GM12872 (cell line): ENCODE results near the gene ENTR1.

ENCODE experiments used
- CTCF ChIP-seq: IDR thresholded peaks from 3 replicates; pipeline ENCODE4 v1.5.1; 2011; ENCODE audit warnings: low read depth, mild to moderate bottlenecking, low read length, moderate library complexity; ENCODE audit not compliant: insufficient read depth

Gene ENTR1

GRCh38 chr9:136421791-136422190 is 11.4 kb upstream of the ENTR1 start:
- no peak for TF ChIP-seq CTCF

DNA sequence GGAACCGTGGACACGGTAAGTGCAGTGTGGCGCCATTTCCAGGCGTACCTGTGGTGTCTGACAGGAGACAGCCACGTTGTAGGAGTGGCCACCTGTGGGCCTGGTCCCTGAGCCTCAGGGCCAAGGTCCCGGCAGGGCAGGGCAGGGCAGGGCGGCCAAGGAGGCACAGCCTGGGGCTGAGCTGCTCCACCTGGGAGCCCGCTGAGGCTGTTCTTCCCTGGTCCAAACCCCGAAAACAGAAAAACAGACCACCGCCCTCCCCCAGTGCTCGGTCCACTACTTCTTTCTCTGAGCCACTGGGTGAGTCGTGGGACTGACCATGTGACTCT is 8.6 kb upstream of the ENTR1 start:
- no peak for TF ChIP-seq CTCF

- no peak for TF ChIP-seq CTCF
Observed at GRCh38 chr9:136418182-136419091, 8.0 kb upstream of the ENTR1 start.

DNA sequence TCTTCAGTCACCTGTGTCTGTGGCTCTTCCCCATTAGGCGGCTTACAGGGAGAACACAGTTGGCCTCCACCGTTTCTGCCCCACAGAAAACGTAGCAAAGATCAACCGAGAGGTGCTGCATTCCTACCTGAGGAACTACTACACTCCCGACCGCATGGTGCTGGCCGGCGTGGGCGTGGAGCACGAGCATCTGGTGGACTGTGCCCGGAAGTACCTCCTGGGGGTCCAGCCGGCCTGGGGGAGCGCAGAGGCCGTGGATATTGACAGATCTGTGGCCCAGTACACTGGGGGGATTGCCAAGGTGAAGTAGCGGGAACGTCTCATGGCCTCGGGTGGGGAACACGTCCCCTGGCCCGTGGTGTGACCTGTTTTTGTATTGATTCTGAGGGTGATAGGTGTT is 6.5 kb upstream of the ENTR1 start:
- TF ChIP-seq CTCF: no peak

DNA sequence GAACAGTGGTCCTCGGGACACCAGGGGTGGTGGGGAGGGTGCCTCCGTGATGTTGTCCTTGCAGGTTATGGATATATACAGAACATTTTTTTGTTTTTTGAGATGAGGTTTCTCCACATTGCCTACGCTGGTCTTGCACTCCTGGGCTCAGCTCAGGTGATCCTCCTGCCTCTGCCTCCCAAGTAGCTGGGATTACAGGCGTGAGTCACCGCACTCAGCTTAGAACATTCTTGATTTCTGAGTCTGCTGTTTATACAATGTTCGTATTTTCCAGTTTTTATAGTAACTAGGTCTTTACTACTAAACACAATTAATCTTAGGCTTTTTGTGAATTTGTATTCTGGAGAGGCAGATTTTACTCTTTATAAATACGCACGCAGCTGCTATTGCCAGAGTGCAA is 6.0 kb upstream of the ENTR1 start:
- TF ChIP-seq CTCF: no peak

- TF ChIP-seq CTCF: no peak
Observed at GRCh38 chr9:136412962-136413361, 2.5 kb upstream of the ENTR1 start.

- TF ChIP-seq CTCF: no peak
Observed at GRCh38 chr9:136411378-136411777, 964 bp upstream of the ENTR1 start.
